ACC112 (cell line): Measurements from ENCODE around the gene GPR161.

ENCODE experiments used
- H2AFZ ChIP-seq: fragments of 200-600 bp; sonication (generic); one replicate; pipeline ENCODE4 v1.6.0; 2017; ENCODE audit warnings: antibody characterized with exemption, low read length; ENCODE audit not compliant: unreplicated experiment
- H3K27ac ChIP-seq: fragments of 200-600 bp; sonication (generic); 2 replicates; pipeline ENCODE4 v1.5.1; 2014; ENCODE audit warnings: low read depth, mild to moderate bottlenecking, antibody characterized with exemption, low read length, moderate library complexity
- H3K27me3 ChIP-seq: fragments of 200-600 bp; sonication (generic); 2 replicates; pipeline ENCODE4 v1.6.1; 2014; ENCODE audit warnings: mild to moderate bottlenecking, antibody characterized with exemption, low read length, moderate library complexity, mixed read lengths; ENCODE audit not compliant: insufficient read depth
- H3K36me3 ChIP-seq: fragments of 200-600 bp; sonication (generic); 2 replicates; pipeline ENCODE4 v1.6.1; 2016; ENCODE audit warnings: mild to moderate bottlenecking, antibody characterized with exemption, low read length, moderate library complexity, mixed read lengths; ENCODE audit not compliant: insufficient read depth
- H3K4me1 ChIP-seq: fragments of 200-600 bp; sonication (generic); one replicate; pipeline ENCODE4 v1.6.1; 2016; ENCODE audit warnings: low read length, mixed read lengths; ENCODE audit not compliant: insufficient read depth, unreplicated experiment, control insufficient read depth
- H3K4me3 ChIP-seq: fragments of 200-600 bp; sonication (generic); 2 replicates; pipeline ENCODE4 v1.5.1; 2014; ENCODE audit warnings: mild to moderate bottlenecking, low read depth, low read length
- H3K79me2 ChIP-seq: fragments of 200-600 bp; sonication (generic); one replicate; pipeline ENCODE4 v1.6.0; 2016; ENCODE audit warnings: low read length; ENCODE audit not compliant: control insufficient read depth, unreplicated experiment, insufficient read depth

Gene GPR161

GRCh38 chr1:168035345-168035744 lies 101.4 kb downstream of the GPR161 start:
- no peak overlapping the region for H2AFZ ChIP-seq
- H3K4me1 ChIP-seq: no peaks in the 10 kb centered on the region
- H3K27me3 ChIP-seq: no peaks in the 10 kb centered on the region
- no peak overlapping the region for H3K27ac ChIP-seq
- no peak overlapping the region for H3K4me3 ChIP-seq
- no peaks in the 10 kb centered on the region for H3K79me2 ChIP-seq
- no peaks in the 10 kb centered on the region for H3K36me3 ChIP-seq

- H3K27me3 ChIP-seq: no peaks in the 10 kb centered on the region
- peaks cover 3% of the 10 kb centered on the region for H3K36me3 ChIP-seq
- H3K27ac ChIP-seq: no peak overlapping the region
- H3K79me2 ChIP-seq: no peaks in the 10 kb centered on the region
- no peak overlapping the region for H2AFZ ChIP-seq
- no peaks in the 10 kb centered on the region for H3K4me1 ChIP-seq
- no peak overlapping the region for H3K4me3 ChIP-seq
Measured at GRCh38 chr1:168032029-168032428, 104.7 kb downstream of the GPR161 start.

GRCh38 chr1:168031627-168032026 lies 105.1 kb downstream of the GPR161 start:
- Histone ChIP-seq H3K36me3 (peaks cover 3% of the 10 kb centered on the region), H3K27me3 (no peaks in the 10 kb centered on the region), H3K4me3 (no peak overlapping the region), H2AFZ (no peak overlapping the region), H3K79me2 (no peaks in the 10 kb centered on the region), H3K4me1 (no peaks in the 10 kb centered on the region), H3K27ac (no peak overlapping the region)

GRCh38 chr1:168031198-168031597 lies 105.5 kb downstream of the GPR161 start:
- H3K27ac ChIP-seq: no peak overlapping the region
- no peaks in the 10 kb centered on the region for H3K27me3 ChIP-seq
- H3K79me2 ChIP-seq: no peaks in the 10 kb centered on the region
- no peaks in the 10 kb centered on the region for H3K4me1 ChIP-seq
- peaks cover 3% of the 10 kb centered on the region for H3K36me3 ChIP-seq
- no peak overlapping the region for H3K4me3 ChIP-seq
- no peak overlapping the region for H2AFZ ChIP-seq
